PC-3 (cell line): Measurements from ENCODE around the gene IL1B. TPM values are rescaled to one million over a fixed set of nuclear protein-coding genes. Genes with fewer than 3 reads are reported as not detected.

ENCODE experiments used
- ATAC-seq: fragments of 200-7000 bp; cut with Tn5 transposase; 2 replicates; pipeline ENCODE4 v1.9.1; 2020; ENCODE audit warnings: mild to moderate bottlenecking, moderate library complexity
- BruUV-seq: library from RNA; stranded (reverse); fragments of 400-500 nt; replicated peaks from 2 replicates; lab custom pipeline; 2021; lab: Mats Ljungman, UMichigan
- CTCF ChIA-PET: fragments of 300-600 bp; sonication (Branson Sonifier 250); formaldehyde crosslinking; loops from one replicate; lab custom pipeline; 2022; ENCODE audit warnings: antibody characterized with exemption; lab: Charles Lee
- POLR2A ChIA-PET: fragments of 300-600 bp; sonication (Branson Sonifier 250); formaldehyde crosslinking; loops from one replicate; lab custom pipeline; 2022; ENCODE audit warnings: antibody characterized with exemption; ENCODE audit not compliant: unreplicated experiment; lab: Charles Lee
- DNase-seq: peaks from one replicate; pipeline ENCODE4 v3.0.0-alpha.2; 2015
- H2AFZ ChIP-seq: fragments of 300-600 bp; sonication (generic); 2 replicates; pipeline ENCODE4 v1.6.0; 2016; ENCODE audit warnings: antibody characterized with exemption, low read length
- H3F3A ChIP-seq: fragments of 300-600 bp; sonication (generic); one replicate; pipeline ENCODE4 v1.6.0; 2017; ENCODE audit warnings: antibody characterized with exemption, low read length, control low read depth, mild to moderate bottlenecking; ENCODE audit not compliant: unreplicated experiment
- H3K27ac ChIP-seq: fragments of 300-600 bp; sonication (generic); 2 replicates; pipeline ENCODE4 v1.5.1; 2016; ENCODE audit warnings: mild to moderate bottlenecking, low read length
- H3K27me3 ChIP-seq: fragments of 300-600 bp; sonication (generic); 2 replicates; pipeline ENCODE4 v1.6.1; 2016; ENCODE audit warnings: low read length, mixed read lengths
- H3K36me3 ChIP-seq: fragments of 300-600 bp; sonication (generic); 2 replicates; pipeline ENCODE4 v1.6.1; 2016; ENCODE audit warnings: low read depth, mixed run types, low read length, mixed read lengths
- H3K4me1 ChIP-seq: fragments of 300-600 bp; sonication (generic); 2 replicates; pipeline ENCODE4 v1.5.1; 2016; ENCODE audit warnings: low read length; ENCODE audit not compliant: insufficient read depth
- H3K4me2 ChIP-seq: fragments of 300-600 bp; sonication (generic); 2 replicates; pipeline ENCODE4 v1.6.0; 2016; ENCODE audit warnings: low read length
- H3K4me3 ChIP-seq: fragments of 300-600 bp; sonication (generic); 2 replicates; pipeline ENCODE4 v1.5.1; 2016; ENCODE audit warnings: mild to moderate bottlenecking, low read length, mixed read lengths
- H3K79me2 ChIP-seq: fragments of 300-600 bp; sonication (generic); 2 replicates; pipeline ENCODE4 v1.6.1; 2017; ENCODE audit warnings: low read length, mixed read lengths
- H3K9ac ChIP-seq: fragments of 300-600 bp; sonication (generic); 2 replicates; pipeline ENCODE4 v1.6.0; 2016; ENCODE audit warnings: mild to moderate bottlenecking, low read length
- H3K9me2 ChIP-seq: fragments of 300-600 bp; sonication (generic); replicated peaks from 2 replicates; pipeline ENCODE4 v1.6.1; 2016; ENCODE audit warnings: mixed run types, low read length, mixed read lengths
- H3K9me3 ChIP-seq: fragments of 300-600 bp; sonication (generic); 2 replicates; pipeline ENCODE4 v1.6.1; 2016; ENCODE audit warnings: low read length, mixed read lengths
- H4K20me1 ChIP-seq: fragments of 300-600 bp; sonication (generic); 2 replicates; pipeline ENCODE4 v1.6.1; 2016; ENCODE audit warnings: low read length, mixed read lengths
- CTCF ChIP-seq: fragments of 300-600 bp; sonication (generic); conservative IDR thresholded peaks from 2 replicates; pipeline ENCODE4 v1.5.1; 2017; ENCODE audit warnings: antibody characterized with exemption, low read depth, mild to moderate bottlenecking, low read length
- EZH2 ChIP-seq: fragments of 300-600 bp; sonication (generic); IDR thresholded peaks from one replicate; pipeline ENCODE4 v1.6.1; 2017; ENCODE audit warnings: antibody characterized with exemption, mild to moderate bottlenecking, low read length; ENCODE audit not compliant: unreplicated experiment
- EZH2phosphoT487 ChIP-seq: fragments of 300-600 bp; sonication (generic); IDR thresholded peaks from 2 replicates; pipeline ENCODE4 v1.6.1; 2018; ENCODE audit warnings: mild to moderate bottlenecking, antibody characterized with exemption, low read length, borderline replicate concordance
- intact Hi-C: fragments of 100-400 bp; cut with micrococcal nuclease; formaldehyde crosslinking; loops from 2 replicates; pipeline ENCODE4 v1.9.0; 2023
- total RNA-seq: library from RNA; depleted of rRNA; stranded (reverse); fragments of >200 nt; gene quantifications from 2 replicates; pipeline ENCODE4 v1.2.3, GENCODE V29; 2014

The IL1B gene
- total RNA-seq, 1 experiment from 2014 or later = 67.5 TPM

- Histone ChIP-seq H3K27me3 (no peaks in the 10 kb centered on the region), H2AFZ (no peak overlapping the region), H3F3A (no peaks in the 10 kb centered on the region), H3K79me2 (no peaks in the 10 kb centered on the region), H3K4me3 (no peak overlapping the region), H3K9ac (no peak overlapping the region), H3K9me3 (no peaks in the 10 kb centered on the region), H3K27ac (no peak overlapping the region), H3K4me1 (peaks cover 26% of the 10 kb centered on the region), H3K9me2 (no peaks in the 10 kb centered on the region), H3K4me2 (no peak overlapping the region), H3K36me3 (no peaks in the 10 kb centered on the region), H4K20me1 (no peaks in the 10 kb centered on the region)
- ATAC-seq = no peak
- CTCF ChIA-PET = no interaction called here
- intact Hi-C loops = no loop called here
- TF ChIP-seq EZH2phosphoT487 (no peak), EZH2 (no peak), CTCF (no peak)
- POLR2A ChIA-PET = no interaction called here
- no peak for DNase-seq
- BruUV-seq = no TSS peak
Observed at GRCh38 chr2:112800881-112801583, 35.5 kb downstream of the IL1B start.

- H4K20me1 ChIP-seq = no peaks in the 10 kb centered on the region
- peaks cover 25% of the 10 kb centered on the region for H3K4me1 ChIP-seq
- H3K27me3 ChIP-seq = no peaks in the 10 kb centered on the region
- H3K9me2 ChIP-seq = no peaks in the 10 kb centered on the region
- no peak overlapping the region for H3K4me3 ChIP-seq
- TF ChIP-seq EZH2phosphoT487 (no peak), EZH2 (no peak), CTCF (no peak)
- ChIA-PET CTCF (no interaction called here), POLR2A (no interaction called here)
- H3K9me3 ChIP-seq = no peaks in the 10 kb centered on the region
- no peak for DNase-seq
- intact Hi-C loops = no loop called here
- H3F3A ChIP-seq = no peaks in the 10 kb centered on the region
- ATAC-seq = no peak
- H3K36me3 ChIP-seq = no peaks in the 10 kb centered on the region
- no peak overlapping the region for H3K27ac ChIP-seq
- H3K4me2 ChIP-seq = no peak overlapping the region
- BruUV-seq = no TSS peak
- no peak overlapping the region for H3K9ac ChIP-seq
- H2AFZ ChIP-seq = no peak overlapping the region
- H3K79me2 ChIP-seq = no peaks in the 10 kb centered on the region
Observed at GRCh38 chr2:112798979-112799975, 37.3 kb downstream of the IL1B start.
